A549 (cell line): ENCODE measurements around the gene PTPN13. TPM values are rescaled to one million over a fixed set of nuclear protein-coding genes. Genes with fewer than 3 reads are reported as not detected.

Experiments used
- ATAC-seq, 2 experiments: fragments of 200-7000 bp in 1 of 2; fragments of >200 bp in 1 of 2; cut with Nextera tagmentation in 1 of 2; cut with Tn5 transposase in 1 of 2; 3 replicates each; pipeline versions ENCODE4 v1.8.0 to v1.9.1; 2018 to 2020; ENCODE audit warnings: mild to moderate bottlenecking in 1 of 2, moderate library complexity in 1 of 2
- CTCF ChIA-PET: fragments of 300-600 bp; sonication (Branson Sonifier 250); formaldehyde crosslinking; extraction: SDS; loops from one replicate; lab custom pipeline; 2021; ENCODE audit warnings: antibody characterized with exemption, inconsistent platforms; lab: Yijun Ruan, JAX
- POLR2A ChIA-PET: fragments of 350-600 bp; formaldehyde crosslinking; extraction: SDS; loops from one replicate; lab custom pipeline; 2021; ENCODE audit warnings: antibody characterized with exemption, inconsistent platforms; lab: Yijun Ruan, JAX
- DNase-seq, 2 experiments: peaks; one replicate each; pipeline versions ENCODE4 v3.0.0 to v3.0.0-alpha.2; 2011 to 2016; ENCODE audit warnings: low read depth in 1 of 2, low spot score in 1 of 2
- FAIRE-seq: peaks from 2 replicates; lab custom pipeline; 2011; peaks lifted over from hg19 to GRCh38; lab: Jason Lieb, UNC
- H3K27ac ChIP-seq, 2 experiments: fragments of >200 bp; sonication (Bioruptor Twin); formaldehyde crosslinking; 3 replicates each; pipeline ENCODE4 v1.5.1; 2016 to 2017
- H3K4me1 ChIP-seq: fragments of >200 bp; sonication (Bioruptor Twin); formaldehyde crosslinking; 3 replicates; pipeline ENCODE4 v1.6.1; 2016
- H3K4me2 ChIP-seq: fragments of >200 bp; sonication (Bioruptor Twin); formaldehyde crosslinking; 3 replicates; pipeline ENCODE4 v1.6.1; 2016
- H3K4me3 ChIP-seq: fragments of >200 bp; sonication (Bioruptor Twin); formaldehyde crosslinking; 3 replicates; pipeline ENCODE4 v1.5.1; 2016
- H3K9me3 ChIP-seq: fragments of >200 bp; sonication (Bioruptor Twin); formaldehyde crosslinking; 3 replicates; pipeline ENCODE4 v1.6.1; 2016
- ATOH8 ChIP-seq: fragments of 250-450 bp; sonication (Bioruptor Pico); IDR thresholded peaks from 2 replicates; pipeline ENCODE4 v1.5.0; 2020; ENCODE audit warnings: low read depth, mild to moderate bottlenecking, moderate library complexity
- CTCF ChIP-seq: fragments of >200 bp; sonication (Bioruptor Twin); formaldehyde crosslinking; IDR thresholded peaks from 3 replicates; pipeline ENCODE4 v1.5.1; 2016
- E2F6 ChIP-seq: IDR thresholded peaks from 2 replicates; pipeline ENCODE4 v1.6.1; 2012; ENCODE audit warnings: low read depth, borderline replicate concordance
- HES2 ChIP-seq: fragments of >200 bp; sonication (Bioruptor Twin); formaldehyde crosslinking; IDR thresholded peaks from 2 replicates; pipeline ENCODE4 v1.6.1; 2016
- HMGXB4 ChIP-seq: fragments of 250-450 bp; sonication (Bioruptor Pico); IDR thresholded peaks from 2 replicates; pipeline ENCODE4 v1.5.0; 2021; ENCODE audit warnings: mild to moderate bottlenecking, moderate library complexity, borderline replicate concordance
- KDM5A ChIP-seq: fragments of 200-600 bp; sonication (generic); IDR thresholded peaks from 2 replicates; pipeline ENCODE4 v1.6.1; 2016; ENCODE audit warnings: antibody characterized with exemption, mild to moderate bottlenecking
- NPAS2 ChIP-seq: fragments of 250-450 bp; sonication (Bioruptor Pico); IDR thresholded peaks from 2 replicates; pipeline ENCODE4 v1.8.0; 2022; ENCODE audit warnings: mild to moderate bottlenecking, moderate library complexity, borderline replicate concordance
- PHF8 ChIP-seq: fragments of 200-600 bp; sonication (generic); IDR thresholded peaks from 2 replicates; pipeline ENCODE4 v1.6.1; 2016; ENCODE audit warnings: low read depth, mild to moderate bottlenecking, antibody characterized with exemption, moderate library complexity, borderline replicate concordance
- POLR2A ChIP-seq: IDR thresholded peaks from 2 replicates; pipeline ENCODE4 v1.6.1; 2012; ENCODE audit warnings: mild to moderate bottlenecking, low read length
- RCOR1 ChIP-seq: fragments of 150-350 bp; IDR thresholded peaks from 2 replicates; pipeline ENCODE4 v1.6.1; 2014; ENCODE audit warnings: antibody characterized with exemption, low read length, low read depth
- REST ChIP-seq: fragments of 200-600 bp; sonication (generic); IDR thresholded peaks from 2 replicates; pipeline ENCODE4 v1.6.1; 2016; ENCODE audit warnings: antibody characterized with exemption, mild to moderate bottlenecking, moderate library complexity
- SMC3 ChIP-seq: fragments of >200 bp; sonication (Bioruptor Twin); formaldehyde crosslinking; IDR thresholded peaks from 3 replicates; pipeline ENCODE4 v1.6.1; 2018; ENCODE audit warnings: inconsistent platforms
- TFCP2L1 ChIP-seq: fragments of 250-450 bp; sonication (Bioruptor Pico); IDR thresholded peaks from 2 replicates; pipeline ENCODE4 v1.5.0; 2021; ENCODE audit warnings: mild to moderate bottlenecking
- TP53 ChIP-seq: fragments of 250-450 bp; sonication (Bioruptor Pico); IDR thresholded peaks from 2 replicates; pipeline ENCODE4 v1.5.0; 2021; ENCODE audit warnings: mild to moderate bottlenecking, moderate library complexity
- ZNF302 ChIP-seq: fragments of 250-450 bp; sonication (Bioruptor Pico); IDR thresholded peaks from 2 replicates; pipeline ENCODE4 v1.9.0; 2021; ENCODE audit warnings: inconsistent platforms, mild to moderate bottlenecking, moderate library complexity
- WGBS: methylation state at CpG from one replicate; pipeline ENCODE4 v1.1.6; 2017; ENCODE audit errors: missing lambda C conversion rate; 5-methylcytosine and 5-hydroxymethylcytosine counted together
- polyA plus RNA-seq, 4 experiments: library from polyadenylated mRNA; depleted of rRNA in 3 of 4; stranded (reverse); fragments of >200 nt; fragmentation: RNase III in 1 of 4; extraction: RNeasy Plus Mini Kit Qiagen cat#74134 plus additional on column Dnase treatment in 1 of 4; gene quantifications; 2 replicates in 3 of 4; 3 replicates in 1 of 4; pipeline ENCODE4 v1.2.3, GENCODE V29; 2011 to 2017

The PTPN13 gene
- polyA plus RNA-seq, 2 of the 4 experiments (the other 2 are of a cell fraction) = 10.4 to 13.3 TPM

- H3K9me3 ChIP-seq = no peaks in the 10 kb centered on the region
- H3K4me1 ChIP-seq = no peaks in the 10 kb centered on the region
- 61% methylated on average over 1 of the region's 1 CpG for WGBS
- no peak overlapping the region for H3K4me2 ChIP-seq
- H3K4me3 ChIP-seq = no peak overlapping the region
- no peak for ATAC-seq
- TF ChIP-seq E2F6 (no peak), SMC3 (no peak), KDM5A (no peak), ZNF302 (CRISPR knock-in tag) (no peak), NPAS2 (CRISPR knock-in tag) (no peak), PHF8 (no peak), REST (no peak), POLR2A (no peak), TP53 (no peak), TFCP2L1 (CRISPR knock-in tag) (no peak), CTCF (no peak), HMGXB4 (CRISPR knock-in tag) (no peak), ATOH8 (CRISPR knock-in tag) (no peak), HES2 (no peak)
- TF ChIP-seq, all 56 proteins: peak for 0
- ChIA-PET POLR2A (no interaction called here), CTCF (no interaction called here)
- no peak overlapping the region for H3K27ac ChIP-seq
- FAIRE-seq = no peak
- no peak for DNase-seq
Observed at GRCh38 chr4:86621435-86621834, 27.3 kb downstream of the PTPN13 start.

GRCh38 chr4:86626066-86626465 lies 32.0 kb downstream of the PTPN13 start:
- Histone ChIP-seq H3K9me3 (no peaks in the 10 kb centered on the region), H3K27ac (no peak overlapping the region), H3K4me2 (no peak overlapping the region), H3K4me3 (no peak overlapping the region), H3K4me1 (no peaks in the 10 kb centered on the region)
- no peak for TF ChIP-seq RCOR1
- ATAC-seq (no peak), FAIRE-seq (no peak), DNase-seq (no peak)
- POLR2A ChIA-PET = no interaction called here
- CTCF ChIA-PET = no interaction called here
